ENCODE data around the gene DENND4C. TPM values are rescaled to one million over a fixed set of nuclear protein-coding genes. Genes with fewer than 3 reads are reported as not detected.
"Not testable (repeated sequence)": the region's sequence is repeated elsewhere in the genome, so short reads cannot be mapped to it uniquely, and the experiment has no call there.

Gene DENND4C
- 25.0 and 25.7 TPM in 2 replicates for total RNA-seq (2014; rRNA removed; shearing (Covaris generic))
- polyA plus RNA-seq (2015; cell fraction: cytosol; rRNA removed) = 11.7 and 15.7 TPM in 2 replicates
- polyA plus RNA-seq (2015; cell fraction: nucleus; rRNA removed) = 20.3 and 21.5 TPM in 2 replicates

DNA sequence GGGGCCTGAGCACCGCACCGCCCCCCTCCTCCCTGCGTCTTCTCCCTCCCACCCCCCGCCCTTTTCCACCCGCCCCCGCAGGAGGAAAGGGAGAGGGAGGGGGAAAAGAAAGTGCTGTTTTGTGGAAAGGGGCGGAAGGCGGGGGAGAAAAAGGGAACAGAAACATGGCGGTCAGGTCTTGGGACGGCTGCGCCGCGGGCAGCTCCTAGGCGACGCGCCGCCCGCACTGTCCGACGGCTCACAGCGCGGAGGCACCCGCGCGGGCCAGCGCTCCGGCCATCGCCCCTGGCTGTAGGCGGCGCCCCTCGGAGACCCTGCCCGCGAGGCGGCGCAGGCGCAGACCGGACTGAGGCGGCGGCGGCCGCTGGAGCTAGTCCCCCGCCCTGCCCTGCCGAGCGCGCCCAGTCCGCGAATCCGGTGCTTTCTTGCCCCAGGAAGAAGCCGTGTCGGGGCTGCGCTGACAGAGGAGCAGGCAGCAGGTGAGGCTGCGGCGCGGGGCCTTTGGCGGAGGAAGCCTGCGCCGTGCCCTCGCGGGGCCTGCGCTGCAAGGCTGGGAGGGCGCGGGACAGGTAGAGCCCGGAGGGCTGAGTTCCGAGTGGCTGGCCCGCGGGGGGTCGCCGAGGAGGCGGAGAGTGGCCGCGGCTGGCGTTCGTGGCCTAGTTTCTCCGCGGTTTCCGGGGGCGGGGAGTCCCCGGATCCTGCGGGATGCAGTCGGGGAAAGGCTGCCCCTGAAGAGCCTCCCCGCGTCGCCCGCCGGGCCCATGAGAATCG is at the start of gene DENND4C:
Gene DENND4C, plus strand, starts transcription at position 339 of the 771 bp plus-strand sequence. CDS start 45,482 bp downstream, outside the sequence.
- peak; percentile 81 for DNase-seq (ENCODE audit: low read depth, low spot score)
- in situ Hi-C loops (cut with HindIII; ENCODE audit: low pct_unique_long_range_greater_than_20kb, low sequenced_read_pairs) = no loop called here

GRCh38 chr9:19180991-19181390 is 49.5 kb upstream of the DENND4C start:
- no peak for DNase-seq (ENCODE audit: low read depth, low spot score)
- in situ Hi-C loops (cut with HindIII; ENCODE audit: low pct_unique_long_range_greater_than_20kb, low sequenced_read_pairs) = no loop called here

DNA sequence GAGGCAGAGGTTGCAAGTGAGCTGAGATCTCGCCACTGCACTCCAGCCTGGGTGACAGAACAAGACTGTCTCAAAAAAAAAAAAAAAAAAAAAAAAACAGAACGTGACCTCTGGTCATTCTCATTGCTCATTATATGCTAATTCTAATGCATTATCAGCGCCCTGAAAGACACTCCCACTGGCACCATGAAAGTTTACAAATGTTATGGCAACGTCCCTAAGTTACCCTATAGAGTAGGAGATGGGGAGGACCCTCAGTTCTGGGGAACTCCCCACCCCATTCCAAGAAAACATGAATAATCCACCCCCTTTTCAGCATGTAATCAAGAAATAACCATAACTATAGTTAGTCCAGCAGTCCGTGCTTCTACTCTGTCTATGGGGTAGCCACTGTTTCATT is 48.9 kb upstream of the DENND4C start:
- DNase-seq (ENCODE audit: low read depth, low spot score) = no peak
- in situ Hi-C loops (cut with HindIII; ENCODE audit: low pct_unique_long_range_greater_than_20kb, low sequenced_read_pairs) = no loop called here

GRCh38 chr9:19184144-19184917 is 46.2 kb upstream of the DENND4C start:
- DNase-seq (ENCODE audit: low read depth, low spot score) = peak; percentile 62
- in situ Hi-C loops (cut with HindIII; ENCODE audit: low pct_unique_long_range_greater_than_20kb, low sequenced_read_pairs) = no loop called here

DNA sequence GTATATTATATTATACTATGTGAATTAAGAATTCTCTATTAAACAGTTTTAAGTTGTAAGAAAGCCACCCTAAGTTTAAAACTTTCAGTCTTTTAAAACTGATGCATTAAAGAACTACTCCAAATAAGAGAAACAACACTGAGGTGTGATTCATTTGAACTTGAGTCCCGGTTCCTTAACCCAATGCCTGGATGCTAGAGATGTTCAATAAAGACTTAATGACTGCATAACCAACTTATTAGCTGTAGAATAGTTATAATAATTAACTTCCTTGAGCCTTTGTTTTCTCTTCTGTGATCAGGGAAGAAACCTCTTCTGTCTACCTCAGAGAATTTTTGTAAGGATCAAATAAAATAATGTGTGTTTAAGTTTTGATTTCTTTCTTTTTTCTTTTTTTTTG is 45.3 kb upstream of the DENND4C start:
- in situ Hi-C loops (cut with HindIII; ENCODE audit: low pct_unique_long_range_greater_than_20kb, low sequenced_read_pairs) = no loop called here

GRCh38 chr9:19186232-19186631 is 44.3 kb upstream of the DENND4C start:
- no peak for DNase-seq (ENCODE audit: low read depth, low spot score)
- in situ Hi-C loops (cut with HindIII; ENCODE audit: low pct_unique_long_range_greater_than_20kb, low sequenced_read_pairs) = no loop called here

More for the DNA sequence above, 45.3 kb upstream of the DENND4C start:
- no peak for DNase-seq (ENCODE audit: low read depth, low spot score)

GRCh38 chr9:19188771-19189170 is 41.7 kb upstream of the DENND4C start:
- in situ Hi-C loops (cut with HindIII; ENCODE audit: low pct_unique_long_range_greater_than_20kb, low sequenced_read_pairs) = no loop called here
- no peak for DNase-seq (ENCODE audit: low read depth, low spot score)

GRCh38 chr9:19192202-19193028 is 38.1 kb upstream of the DENND4C start:
- DNase-seq (ENCODE audit: low read depth, low spot score) = no peak
- in situ Hi-C loops (cut with HindIII; ENCODE audit: low pct_unique_long_range_greater_than_20kb, low sequenced_read_pairs) = no loop called here

DNA sequence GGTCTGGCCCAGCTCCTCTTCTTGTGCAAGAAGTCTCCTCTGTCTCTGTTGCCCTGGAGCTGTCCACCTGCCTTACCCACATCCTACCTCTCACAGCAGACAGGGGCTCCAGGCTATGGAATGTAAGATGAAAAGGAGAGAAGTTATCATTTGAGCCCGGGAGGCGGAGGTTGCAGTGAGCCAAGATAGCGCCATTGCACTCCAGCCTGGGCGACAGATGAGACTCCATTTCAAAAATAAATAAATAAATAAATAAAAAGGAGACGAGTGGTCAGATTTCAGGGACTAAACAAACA is 37.5 kb upstream of the DENND4C start:
- in situ Hi-C loops (cut with HindIII; ENCODE audit: low pct_unique_long_range_greater_than_20kb, low sequenced_read_pairs) = no loop called here
- peak; percentile 9 for DNase-seq (ENCODE audit: low read depth, low spot score)

- DNase-seq (ENCODE audit: low read depth, low spot score); in situ Hi-C loops (cut with HindIII; ENCODE audit: low pct_unique_long_range_greater_than_20kb, low sequenced_read_pairs): not testable (repeated sequence)
Measured at GRCh38 chr9:19193358-19193973, 37.0 kb upstream of the DENND4C start.

DNA sequence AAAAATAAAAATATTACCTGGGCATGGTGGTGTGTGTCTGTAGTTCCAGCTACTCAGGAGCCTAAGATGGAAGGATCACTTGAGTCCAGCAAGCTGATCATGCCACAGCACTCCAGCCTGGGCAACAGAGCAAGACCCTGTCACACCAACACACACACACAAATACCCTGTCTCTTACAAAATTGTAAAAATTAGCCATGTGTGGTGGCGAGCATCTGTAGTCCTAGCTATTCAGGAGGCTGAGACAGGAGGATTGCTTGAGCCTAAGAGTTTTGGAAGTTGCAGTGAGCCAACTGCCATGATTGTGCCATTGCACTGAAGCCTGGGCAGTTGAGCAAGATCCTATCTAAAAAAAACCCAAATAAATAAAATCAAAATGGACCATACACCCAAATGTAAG is 32.1 kb upstream of the DENND4C start:
- in situ Hi-C loops (cut with HindIII; ENCODE audit: low pct_unique_long_range_greater_than_20kb, low sequenced_read_pairs) = no loop called here
- DNase-seq (ENCODE audit: low read depth, low spot score) = no peak

GRCh38 chr9:19199012-19199411 is 31.5 kb upstream of the DENND4C start:
- no peak for DNase-seq (ENCODE audit: low read depth, low spot score)
- in situ Hi-C loops (cut with HindIII; ENCODE audit: low pct_unique_long_range_greater_than_20kb, low sequenced_read_pairs) = no loop called here

DNA sequence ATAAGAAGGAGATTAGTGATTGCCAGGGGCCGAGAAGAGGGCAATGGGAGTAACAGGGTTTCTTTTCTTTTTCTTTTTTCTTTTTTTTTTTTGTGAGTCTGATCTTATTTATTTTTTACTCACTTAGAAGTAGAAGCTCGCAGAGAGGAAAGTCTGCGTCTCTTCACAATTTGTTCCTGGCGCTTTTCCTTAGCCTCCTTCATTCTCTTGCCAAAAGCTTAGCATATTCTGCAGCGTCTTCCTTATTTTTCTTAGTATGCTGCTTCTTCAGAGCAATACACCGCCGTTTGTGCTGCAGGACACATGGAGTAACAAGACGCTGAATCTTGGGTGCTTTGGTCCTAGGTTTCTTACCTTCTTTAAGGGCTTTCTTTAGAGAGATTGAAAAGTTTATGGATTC is 30.3 kb upstream of the DENND4C start:
- in situ Hi-C loops (cut with HindIII; ENCODE audit: low pct_unique_long_range_greater_than_20kb, low sequenced_read_pairs) = no loop called here

GRCh38 chr9:19201899-19202891 is 28.3 kb upstream of the DENND4C start:
- in situ Hi-C loops (cut with HindIII; ENCODE audit: low pct_unique_long_range_greater_than_20kb, low sequenced_read_pairs) = no loop called here
- no peak for DNase-seq (ENCODE audit: low read depth, low spot score)

More for the DNA sequence above, 30.3 kb upstream of the DENND4C start:
- DNase-seq (ENCODE audit: low read depth, low spot score) = no peak

DNA sequence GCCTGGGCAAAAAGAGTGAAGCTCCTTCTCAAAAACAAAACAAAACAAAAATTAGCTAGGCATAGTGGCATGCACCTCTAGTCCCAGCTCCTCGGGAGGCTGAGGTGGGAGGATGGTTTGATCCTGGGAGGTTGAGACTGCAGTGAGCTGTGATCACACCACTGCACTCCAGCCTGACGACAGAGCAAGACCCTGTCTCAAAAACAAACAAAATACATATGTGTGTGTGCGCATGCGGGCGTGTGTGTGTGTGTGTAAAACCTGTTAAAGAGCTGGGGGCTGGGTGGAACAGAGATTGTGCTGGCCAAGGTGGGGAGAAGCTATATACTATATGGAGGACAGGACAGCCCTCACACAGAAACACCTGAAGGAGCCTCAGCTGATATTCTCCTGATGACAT is 27.4 kb upstream of the DENND4C start:
- in situ Hi-C loops (cut with HindIII; ENCODE audit: low pct_unique_long_range_greater_than_20kb, low sequenced_read_pairs) = no loop called here
- DNase-seq (ENCODE audit: low read depth, low spot score) = no peak

- DNase-seq (ENCODE audit: low read depth, low spot score) = no peak
- in situ Hi-C loops (cut with HindIII; ENCODE audit: low pct_unique_long_range_greater_than_20kb, low sequenced_read_pairs) = no loop called here
Measured at GRCh38 chr9:19208653-19209052, 21.8 kb upstream of the DENND4C start.

- in situ Hi-C loops (cut with HindIII; ENCODE audit: low pct_unique_long_range_greater_than_20kb, low sequenced_read_pairs) = no loop called here
- DNase-seq (ENCODE audit: low read depth, low spot score) = no peak
Measured at GRCh38 chr9:19209188-19209587, 21.3 kb upstream of the DENND4C start.
